DND-41 (cell line): ENCODE measurements around the gene ESR1.

Source experiments
- ATAC-seq: fragments of 200-7000 bp; cut with Tn5 transposase; 3 replicates; pipeline ENCODE4 v1.9.1; 2021; ENCODE audit warnings: low read depth; ENCODE audit not compliant: insufficient read depth
- DNase-seq: peaks from one replicate; pipeline ENCODE4 v3.0.0-alpha.2; 2020
- H2AFZ ChIP-seq: 2 replicates; pipeline ENCODE4 v1.6.0; 2012; ENCODE audit warnings: low read depth, low read length
- H3K27ac ChIP-seq: 2 replicates; pipeline ENCODE4 v1.5.1; 2012; ENCODE audit warnings: low read length, inconsistent platforms
- H3K27me3 ChIP-seq: fragments of 200-600 bp; sonication (generic); 2 replicates; pipeline ENCODE4 v1.6.0; 2012; ENCODE audit warnings: low read length, mild to moderate bottlenecking, inconsistent platforms; ENCODE audit not compliant: insufficient read depth, poor library complexity
- H3K36me3 ChIP-seq: 2 replicates; pipeline ENCODE4 v1.5.1; 2012; ENCODE audit warnings: low read length, inconsistent platforms; ENCODE audit not compliant: insufficient read depth
- H3K4me1 ChIP-seq: 2 replicates; pipeline ENCODE4 v1.5.1; 2012; ENCODE audit warnings: mild to moderate bottlenecking, low read length; ENCODE audit not compliant: insufficient read depth
- H3K4me2 ChIP-seq: 2 replicates; pipeline ENCODE4 v1.6.0; 2012; ENCODE audit warnings: mild to moderate bottlenecking, moderate library complexity, low read length, inconsistent platforms; ENCODE audit not compliant: insufficient read depth
- H3K4me3 ChIP-seq, 2 experiments: fragments of 200-600 bp in 1 of 2; shearing (Covaris generic) in 1 of 2; 2 replicates each; pipeline ENCODE4 v1.5.1; 2012 to 2016; ENCODE audit warnings: inconsistent platforms in 2 of 2, low read length in 2 of 2, mild to moderate bottlenecking in 2 of 2, low read depth in 1 of 2, moderate library complexity in 1 of 2
- H3K79me2 ChIP-seq: 2 replicates; pipeline ENCODE4 v1.6.0; 2012; ENCODE audit warnings: low read length, inconsistent platforms; ENCODE audit not compliant: insufficient read depth
- H3K9ac ChIP-seq: 2 replicates; pipeline ENCODE4 v1.6.0; 2012; ENCODE audit warnings: low read depth, mild to moderate bottlenecking, inconsistent platforms, low read length, moderate library complexity
- H3K9me3 ChIP-seq: 2 replicates; pipeline ENCODE4 v1.5.1; 2012; ENCODE audit warnings: low read length, moderate library complexity, mild to moderate bottlenecking, inconsistent platforms; ENCODE audit not compliant: insufficient read depth, severe bottlenecking
- H4K20me1 ChIP-seq: 2 replicates; pipeline ENCODE4 v1.6.0; 2012; ENCODE audit warnings: low read length; ENCODE audit not compliant: insufficient read depth
- CTCF ChIP-seq: IDR thresholded peaks from 2 replicates; pipeline ENCODE4 v1.5.1; 2012; ENCODE audit warnings: borderline replicate concordance, low read length, moderate library complexity, mild to moderate bottlenecking; ENCODE audit not compliant: poor library complexity, severe bottlenecking; ENCODE audit errors: extremely low read depth
- EZH2 ChIP-seq: IDR thresholded peaks from 3 replicates; pipeline ENCODE4 v1.6.1; 2012; ENCODE audit warnings: borderline replicate concordance, low read depth, mild to moderate bottlenecking, moderate library complexity, low read length, inconsistent platforms; ENCODE audit not compliant: severe bottlenecking

The ESR1 gene

GRCh38 chr6:151842816-151843215, 35.3 kb downstream of the ESR1 start:
- Histone ChIP-seq H3K4me3 (no peak overlapping the region), H3K9ac (no peak overlapping the region), H3K4me2 (no peak overlapping the region), H3K27ac (no peak overlapping the region), H3K79me2 (no peaks in the 10 kb centered on the region), H3K27me3 (no peaks in the 10 kb centered on the region), H4K20me1 (no peaks in the 10 kb centered on the region), H3K4me1 (no peaks in the 10 kb centered on the region), H3K36me3 (no peaks in the 10 kb centered on the region), H3K9me3 (no peaks in the 10 kb centered on the region), H2AFZ (no peak overlapping the region)
- DNase-seq (no peak), ATAC-seq (no peak)
- no peak for TF ChIP-seq CTCF
- TF ChIP-seq EZH2, result no peak

- Histone ChIP-seq H3K4me2 (no peak overlapping the region), H3K9me3 (no peaks in the 10 kb centered on the region), H3K27me3 (no peaks in the 10 kb centered on the region), H3K36me3 (no peaks in the 10 kb centered on the region), H3K4me3 (no peak overlapping the region), H3K9ac (no peak overlapping the region), H3K4me1 (no peaks in the 10 kb centered on the region), H3K27ac (no peak overlapping the region), H3K79me2 (no peaks in the 10 kb centered on the region), H2AFZ (no peak overlapping the region), H4K20me1 (no peaks in the 10 kb centered on the region)
- TF ChIP-seq EZH2 (no peak), CTCF (no peak)
- ATAC-seq (peak; percentile 70), DNase-seq (peak; percentile 46)
These were observed 39.6 kb downstream of the ESR1 start for GRCh38 chr6:151847064-151847463.

GRCh38 chr6:151850479-151851003, 43.1 kb downstream of the ESR1 start:
- Histone ChIP-seq H3K9ac (no peak overlapping the region), H3K36me3 (no peaks in the 10 kb centered on the region), H3K27me3 (no peaks in the 10 kb centered on the region), H4K20me1 (no peaks in the 10 kb centered on the region), H3K79me2 (no peaks in the 10 kb centered on the region), H3K27ac (no peak overlapping the region), H2AFZ (no peak overlapping the region), H3K4me2 (no peak overlapping the region), H3K4me1 (no peaks in the 10 kb centered on the region), H3K9me3 (no peaks in the 10 kb centered on the region), H3K4me3 (no peak overlapping the region)
- ATAC-seq (no peak), DNase-seq (no peak)
- no peak for TF ChIP-seq CTCF
- no peak for TF ChIP-seq EZH2

- no peak overlapping the region for H3K4me3 ChIP-seq
- no peak overlapping the region for H3K4me2 ChIP-seq
- H3K27me3 ChIP-seq, result no peaks in the 10 kb centered on the region
- no peak overlapping the region for H3K27ac ChIP-seq
- H3K9ac ChIP-seq, result no peak overlapping the region
- H3K9me3 ChIP-seq, result no peaks in the 10 kb centered on the region
- ATAC-seq, result no peak
- no peaks in the 10 kb centered on the region for H3K36me3 ChIP-seq
- no peaks in the 10 kb centered on the region for H4K20me1 ChIP-seq
- no peaks in the 10 kb centered on the region for H3K79me2 ChIP-seq
- H3K4me1 ChIP-seq, result no peaks in the 10 kb centered on the region
- no peak for DNase-seq
- no peak overlapping the region for H2AFZ ChIP-seq
- TF ChIP-seq CTCF (no peak), EZH2 (no peak)
These were observed 50.8 kb downstream of the ESR1 start for GRCh38 chr6:151858294-151858693.
